Testis (tissue), 2 donors: ENCODE data around the gene KCTD5.

Experiments used
- CTCF ChIP-seq, 3 experiments: fragments of 450-650 bp in 2 of 3; fragments of 200-600 bp in 1 of 3; sonication (generic) in 1 of 3; IDR thresholded peaks; one replicate each; pipeline ENCODE4 v1.5.1; 2016 to 2019; ENCODE audit warnings: antibody characterized with exemption in 3 of 3, mild to moderate bottlenecking in 2 of 3, moderate library complexity in 1 of 3
- POLR2A ChIP-seq: fragments of 450-650 bp; IDR thresholded peaks from one replicate; pipeline ENCODE4 v1.6.1; 2017; ENCODE audit warnings: antibody characterized with exemption, mild to moderate bottlenecking, moderate library complexity

- TF ChIP-seq CTCF (IDR thresholded peaks at IDR 0.05) = no peak
- TF ChIP-seq POLR2A = no peak
Observed at GRCh38 chr16:2708290-2708639, 25.9 kb downstream of the KCTD5 start.
